Cardiac muscle cell (in vitro differentiated cells and primary cell): ENCODE results near the gene CHAC2. TPM values are rescaled to one million over a fixed set of nuclear protein-coding genes. Genes with fewer than 3 reads are reported as not detected.
"Not testable (repeated sequence)": the region's sequence is repeated elsewhere in the genome, so short reads cannot be mapped to it uniquely, and the experiment has no call there.

Experiments
- DNase-seq, 2 donors: peaks; one replicate each; pipeline versions ENCODE4 v3.0.0 to v3.0.0-alpha.2; 2010 to 2017; ENCODE audit warnings: low read depth in 1 of 2, low spot score in 1 of 2
- H3K27ac ChIP-seq: fragments of 200-600 bp; sonication (generic); 2 replicates; pipeline ENCODE4 v1.5.1; 2016
- H3K27me3 ChIP-seq: fragments of 200-600 bp; sonication (generic); 2 replicates; pipeline ENCODE4 v1.6.0; 2016; ENCODE audit warnings: control low read depth
- H3K36me3 ChIP-seq: fragments of 200-600 bp; sonication (generic); 2 replicates; pipeline ENCODE4 v1.5.1; 2016; ENCODE audit warnings: control low read depth
- H3K4me1 ChIP-seq: fragments of 200-600 bp; sonication (generic); 2 replicates; pipeline ENCODE4 v1.8.1; 2017; ENCODE audit warnings: low read depth, mild to moderate bottlenecking, mixed run types
- H3K4me3 ChIP-seq: fragments of 200-600 bp; sonication (generic); 2 replicates; pipeline ENCODE4 v1.5.1; 2016; ENCODE audit warnings: mild to moderate bottlenecking
- H3K9me3 ChIP-seq: fragments of 200-600 bp; sonication (generic); 2 replicates; pipeline ENCODE4 v1.5.1; 2017; ENCODE audit warnings: low read depth, mild to moderate bottlenecking, control low read depth
- polyA plus RNA-seq: library from polyadenylated mRNA; unstranded; fragments of >200 nt; fragmentation: Nextera tagmentation; extraction: Ambion mirVana; gene quantifications from 2 replicates; pipeline ENCODE4 v1.2.1, GENCODE V29; 2016
- total RNA-seq: library from RNA; depleted of rRNA; stranded (reverse); fragments of >200 nt; gene quantifications from 2 replicates; pipeline ENCODE4 v1.2.3, GENCODE V29; 2016
- TF ChIP-seq, protein P1 (sequence below): IDR thresholded peaks from 2 replicates; pipeline ENCODE4 v1.5.1; 2012; ENCODE audit warnings: low read depth, mild to moderate bottlenecking, low read length

Gene CHAC2
- total and polyA plus RNA-seq, 2 experiments from 2014 or later = 2.8 to 3.7 TPM

DNA sequence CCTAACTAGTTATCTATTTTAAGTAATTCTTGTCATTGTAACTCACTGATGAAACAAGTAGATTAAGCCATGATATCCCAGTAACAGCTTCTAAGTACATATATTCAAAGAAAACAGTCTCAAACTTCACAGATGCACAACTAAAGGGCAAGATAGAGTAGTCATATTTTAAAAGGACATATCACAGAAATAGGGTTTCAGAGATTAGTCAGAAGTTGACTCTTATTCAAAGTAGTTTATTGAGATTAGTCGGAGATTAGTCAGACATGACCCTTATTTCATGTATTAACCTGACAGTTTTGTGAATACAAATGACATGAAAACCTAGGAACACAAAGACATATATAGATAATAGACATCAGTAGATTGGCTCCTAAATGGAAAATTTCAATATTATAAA, 15.9 kb upstream of the CHAC2 start:
- TF ChIP-seq, protein P1, sequence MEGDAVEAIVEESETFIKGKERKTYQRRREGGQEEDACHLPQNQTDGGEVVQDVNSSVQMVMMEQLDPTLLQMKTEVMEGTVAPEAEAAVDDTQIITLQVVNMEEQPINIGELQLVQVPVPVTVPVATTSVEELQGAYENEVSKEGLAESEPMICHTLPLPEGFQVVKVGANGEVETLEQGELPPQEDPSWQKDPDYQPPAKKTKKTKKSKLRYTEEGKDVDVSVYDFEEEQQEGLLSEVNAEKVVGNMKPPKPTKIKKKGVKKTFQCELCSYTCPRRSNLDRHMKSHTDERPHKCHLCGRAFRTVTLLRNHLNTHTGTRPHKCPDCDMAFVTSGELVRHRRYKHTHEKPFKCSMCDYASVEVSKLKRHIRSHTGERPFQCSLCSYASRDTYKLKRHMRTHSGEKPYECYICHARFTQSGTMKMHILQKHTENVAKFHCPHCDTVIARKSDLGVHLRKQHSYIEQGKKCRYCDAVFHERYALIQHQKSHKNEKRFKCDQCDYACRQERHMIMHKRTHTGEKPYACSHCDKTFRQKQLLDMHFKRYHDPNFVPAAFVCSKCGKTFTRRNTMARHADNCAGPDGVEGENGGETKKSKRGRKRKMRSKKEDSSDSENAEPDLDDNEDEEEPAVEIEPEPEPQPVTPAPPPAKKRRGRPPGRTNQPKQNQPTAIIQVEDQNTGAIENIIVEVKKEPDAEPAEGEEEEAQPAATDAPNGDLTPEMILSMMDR = no peak
- H3K9me3 ChIP-seq = no peaks in the 10 kb centered on the region
- no peak overlapping the region for H3K27ac ChIP-seq
- H3K4me3 ChIP-seq = no peak overlapping the region
- H3K36me3 ChIP-seq = peaks cover 32% of the 10 kb centered on the region
- no peak for DNase-seq
- H3K27me3 ChIP-seq = no peaks in the 10 kb centered on the region
- H3K4me1 ChIP-seq = no peaks in the 10 kb centered on the region

DNA sequence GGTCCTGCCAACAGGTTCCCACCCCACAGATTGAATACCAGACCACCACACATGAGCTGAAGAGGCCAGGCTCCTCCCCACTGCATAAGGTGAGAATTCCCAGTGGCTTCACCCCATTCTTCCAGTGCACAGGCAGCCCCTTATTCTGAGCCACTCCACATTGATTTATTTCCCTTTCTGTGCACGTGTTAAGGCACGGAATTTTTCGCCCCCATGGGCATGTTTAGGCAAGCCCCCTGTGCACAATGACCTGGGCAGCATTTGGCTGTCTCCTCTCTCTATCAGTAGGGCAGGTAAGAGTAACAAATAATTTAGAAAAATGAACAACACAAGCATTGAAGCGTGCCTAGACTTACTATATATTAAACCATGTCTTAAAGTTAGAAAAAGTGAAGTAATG, 15.2 kb upstream of the CHAC2 start:
- no peaks in the 10 kb centered on the region for H3K9me3 ChIP-seq
- H3K27ac ChIP-seq = no peak overlapping the region
- H3K4me1 ChIP-seq = no peaks in the 10 kb centered on the region

DNA sequence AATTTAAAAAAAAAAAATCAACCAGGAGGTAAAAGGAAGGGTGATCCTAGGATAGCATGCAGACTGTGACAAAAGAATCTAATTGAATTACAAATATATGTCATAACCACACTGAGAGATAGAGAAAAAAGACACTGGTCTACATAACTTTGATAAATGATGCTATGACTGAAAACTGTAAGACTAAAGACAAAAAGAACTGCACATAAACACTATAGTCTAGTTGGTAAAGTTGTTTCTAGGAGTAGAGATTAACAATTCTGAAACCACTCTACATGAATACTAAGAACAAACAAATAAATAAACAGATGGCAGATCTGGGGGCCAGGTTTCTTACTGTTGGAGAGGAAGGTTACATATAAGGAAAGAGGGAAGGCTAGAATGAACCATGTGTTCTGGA, 14.6 kb upstream of the CHAC2 start:
- no peaks in the 10 kb centered on the region for H3K4me1 ChIP-seq
- no peaks in the 10 kb centered on the region for H3K9me3 ChIP-seq
- no peak overlapping the region for H3K4me3 ChIP-seq
- H3K27ac ChIP-seq = no peak overlapping the region
- DNase-seq = no peak
- TF ChIP-seq, protein P1 = no peak
- H3K27me3 ChIP-seq = no peaks in the 10 kb centered on the region
- peaks cover 22% of the 10 kb centered on the region for H3K36me3 ChIP-seq

More for the DNA sequence above, 15.2 kb upstream of the CHAC2 start:
- no peak for DNase-seq
- TF ChIP-seq, protein P1 = no peak
- H3K27me3 ChIP-seq = no peaks in the 10 kb centered on the region
- no peak overlapping the region for H3K4me3 ChIP-seq
- peaks cover 29% of the 10 kb centered on the region for H3K36me3 ChIP-seq

DNA sequence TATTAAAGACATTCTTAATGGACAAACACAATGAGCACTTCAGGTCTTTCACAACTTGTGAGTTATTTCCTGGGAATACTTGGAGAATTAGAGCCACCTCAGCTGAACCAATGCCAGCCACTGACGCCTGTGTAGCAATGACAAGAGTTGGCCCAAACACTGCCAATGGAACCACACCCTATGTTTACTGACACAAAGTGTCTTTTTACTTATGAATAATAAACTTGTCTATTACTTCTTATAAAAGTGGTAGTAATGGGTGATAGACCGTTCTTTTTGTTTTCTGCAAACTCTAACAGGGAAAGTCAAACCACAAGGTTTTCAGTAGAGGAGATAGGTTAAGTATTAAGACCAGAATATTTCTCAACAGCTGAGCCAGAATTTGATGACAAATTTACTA, 12.5 kb upstream of the CHAC2 start:
- Histone ChIP-seq H3K4me3 (no peak overlapping the region), H3K27me3 (no peaks in the 10 kb centered on the region), H3K9me3 (no peaks in the 10 kb centered on the region), H3K36me3 (peaks cover 5% of the 10 kb centered on the region), H3K4me1 (no peaks in the 10 kb centered on the region), H3K27ac (no peak overlapping the region)
- TF ChIP-seq, protein P1 = no peak
- peak in 1 of 2 donors; percentile 44 for DNase-seq

DNA sequence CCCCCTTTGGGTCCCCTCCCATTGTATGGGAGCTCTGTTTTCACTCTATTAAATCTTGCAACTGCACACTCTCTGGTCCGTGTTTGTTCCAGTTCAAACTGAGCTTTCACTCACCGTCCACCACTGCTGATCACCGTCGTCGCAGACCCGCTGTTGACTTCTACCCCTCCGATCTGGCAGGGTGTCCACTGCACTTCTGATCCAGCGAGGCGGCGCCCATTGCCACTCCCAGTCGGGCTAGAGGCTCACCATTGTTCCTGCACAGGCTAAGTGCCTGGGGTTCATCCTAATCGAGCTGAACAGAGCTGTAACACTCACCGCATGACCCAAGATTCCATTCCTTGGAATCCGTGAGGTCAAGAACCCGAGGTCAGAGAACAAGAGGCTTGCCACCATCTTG, 11.0 kb upstream of the CHAC2 start:
- H3K4me1 ChIP-seq = no peaks in the 10 kb centered on the region
- H3K9me3 ChIP-seq = no peaks in the 10 kb centered on the region
- no peak overlapping the region for H3K4me3 ChIP-seq
- H3K27me3 ChIP-seq = no peaks in the 10 kb centered on the region
- TF ChIP-seq, protein P1 = no peak
- DNase-seq = no peak
- no peak overlapping the region for H3K27ac ChIP-seq
- no peaks in the 10 kb centered on the region for H3K36me3 ChIP-seq

DNA sequence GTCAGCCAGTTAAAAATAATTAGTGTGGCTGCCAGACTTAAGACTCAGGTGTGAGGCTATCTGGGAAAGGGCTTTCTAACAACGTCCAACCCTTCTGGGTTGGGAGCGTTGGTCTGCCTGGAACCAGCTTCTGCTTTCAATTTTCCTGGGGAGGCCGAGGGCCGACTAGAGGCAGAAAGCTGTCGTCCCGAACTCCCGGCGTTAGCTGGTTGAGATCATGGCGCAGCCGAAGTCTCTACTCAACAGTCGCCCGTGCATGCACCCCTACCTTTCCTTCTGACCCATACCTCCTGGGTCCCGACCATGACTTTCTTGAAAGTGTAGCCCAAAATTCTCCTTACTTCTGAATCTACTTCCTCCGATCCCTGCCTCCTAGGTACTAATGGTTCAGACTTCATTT, 10.4 kb upstream of the CHAC2 start:
- not testable (repeated sequence) for H3K27ac ChIP-seq, H3K4me3 ChIP-seq, DNase-seq, H3K27me3 ChIP-seq, H3K36me3 ChIP-seq, H3K9me3 ChIP-seq, H3K4me1 ChIP-seq
